ENCODE data around the gene PRSS16. TPM values are rescaled to one million over a fixed set of nuclear protein-coding genes. Genes with fewer than 3 reads are reported as not detected.

Gene PRSS16
- total and polyA plus RNA-seq, 9 of the 15 experiments (the other 6 are each of a cell fraction or from before 2014, with no cell fraction given): 4.5 to 21.3 (median 12.1) TPM

- TF ChIP-seq NKRF (IDR thresholded peaks at IDR 0.05; ENCODE audit: borderline replicate concordance): no peak; the same call in 1 of the 2 replicates
- TF ChIP-seq ZNF583 (CRISPR knock-in tag; IDR thresholded peaks at IDR 0.05): no peak
- TF ChIP-seq CBX3 (IDR thresholded peaks at IDR 0.05; ENCODE audit: borderline replicate concordance in 1 of 2, low read length in 2 of 2): no peak
- TF ChIP-seq KAT8 (IDR thresholded peaks at IDR 0.05; ENCODE audit: low read depth): no peak
- no peak for TF ChIP-seq RBM39 (optimal IDR thresholded peaks at IDR 0.05; ENCODE audit: low read depth, low read length)
- TF ChIP-seq NONO (IDR thresholded peaks at IDR 0.05; ENCODE audit: low read depth in 2 of 2, low read length in 1 of 2): no peak
- TF ChIP-seq NFIC (IDR thresholded peaks at IDR 0.05): no peak
- no peak for TF ChIP-seq HNRNPK (IDR thresholded peaks at IDR 0.05; ENCODE audit: low read depth, low read length, poor library complexity, severe bottlenecking)
- TF ChIP-seq ZBTB26 (CRISPR knock-in tag; IDR thresholded peaks at IDR 0.05): no peak
- no peak for TF ChIP-seq MYNN (IDR thresholded peaks at IDR 0.05)
- TF ChIP-seq MYNN (CRISPR knock-in tag; IDR thresholded peaks at IDR 0.05): no peak
- no peak for TF ChIP-seq MAFK (IDR thresholded peaks at IDR 0.05; ENCODE audit: low read length)
- no peak for TF ChIP-seq HMG20A (CRISPR knock-in tag; conservative IDR thresholded peaks at IDR 0.05)
- TF ChIP-seq HDAC8 (tag; IDR thresholded peaks at IDR 0.05): no peak
- no peak for TF ChIP-seq POLR3A (IDR thresholded peaks at IDR 0.05; ENCODE audit: borderline replicate concordance, extremely low read depth, insufficient read depth, insufficient read length)
- no peak for TF ChIP-seq ZNF407 (IDR thresholded peaks at IDR 0.05; ENCODE audit: low read depth)
- no peak for TF ChIP-seq HMGN3 (IDR thresholded peaks at IDR 0.05; ENCODE audit: borderline replicate concordance, extremely low read depth, insufficient read length, low read depth, low read length)
Measured at GRCh38 chr6:27296106-27296783, 48.7 kb downstream of the PRSS16 start (continued).

Data from K562 (cell line).